Ovary (tissue), 9 donors: Measurements from ENCODE around the gene SMARCA4. TPM values are rescaled to one million over a fixed set of nuclear protein-coding genes. Genes with fewer than 3 reads are reported as not detected.

Source experiments
- DNase-seq, 5 donors: peaks; one replicate each; pipeline ENCODE4 v3.0.0-alpha.2; 2019 to 2020
- H3K27ac ChIP-seq, 2 donors: fragments of 200-600 bp; one replicate each; pipeline versions ENCODE4 v1.5.1 to v1.8.0; 2019 to 2022
- H3K27me3 ChIP-seq: fragments of 200-600 bp; one replicate; pipeline ENCODE4 v1.8.0; 2022
- H3K36me3 ChIP-seq: fragments of 200-600 bp; sonication (generic); one replicate; pipeline ENCODE4 v1.5.1; 2019
- H3K4me1 ChIP-seq: one replicate; pipeline ENCODE4 v1.8.1; 2013; ENCODE audit warnings: mild to moderate bottlenecking, moderate library complexity; ENCODE audit not compliant: insufficient read depth
- H3K4me3 ChIP-seq: fragments of 200-600 bp; sonication (generic); one replicate; pipeline ENCODE4 v1.5.1; 2017
- H3K9me3 ChIP-seq, 2 donors: fragments of 200-600 bp in 1 of 2; sonication (generic) in 1 of 2; one replicate each; pipeline versions ENCODE4 v1.5.1 to v1.8.1; 2013 to 2019; ENCODE audit warnings: mild to moderate bottlenecking in 1 of 2, moderate library complexity in 1 of 2
- EP300 ChIP-seq: sonication (generic); formaldehyde crosslinking; IDR thresholded peaks from one replicate; pipeline ENCODE4 v1.6.1; 2017; ENCODE audit warnings: antibody characterized with exemption
- POLR2A ChIP-seq: fragments of 450-650 bp; IDR thresholded peaks from one replicate; pipeline ENCODE4 v1.6.1; 2017; ENCODE audit warnings: antibody characterized with exemption, mild to moderate bottlenecking, moderate library complexity
- WGBS, 3 donors: extraction: QIAGEN DNeasy Blood & Tissue Kit in 1 of 3; methylation state at CpG; one replicate each; pipeline versions ENCODE4 v1.1.5 to v1.1.7; 2013 to 2017; 5-methylcytosine and 5-hydroxymethylcytosine counted together
- intact Hi-C, 4 donors: fragments of 100-400 bp; cut with DNase I; formaldehyde crosslinking; loops; one replicate each; pipeline versions ENCODE4 v1.11.0 to v1.15.1; 2022 to 2023
- polyA plus RNA-seq, 2 donors: library from polyadenylated mRNA; stranded (reverse); fragments of 200-250 nt in 1 of 2; fragments of 350-450 nt in 1 of 2; fragmentation: Illumina TruSeq in 1 of 2; extraction: RNeasy Lipid Tissue Mini Kit (QIAGEN cat#74804) in 1 of 2; gene quantifications; one replicate each; pipeline ENCODE4 v1.2.3, GENCODE V29; 2013 to 2014
- total RNA-seq, 7 donors: library from RNA; depleted of rRNA in 2 of 7; stranded (reverse); fragments of >200 nt in 2 of 7; fragmentation: NEBNext Ultra II Directional in 3 of 7; extraction: Animal tissue kit (Norgen Biotek cat#: 25700) in 3 of 7; gene quantifications; one replicate each; pipeline versions ENCODE4 v1.1.0 to v1.2.4, GENCODE V29; 2016 to 2023
- TF ChIP-seq, protein P1 (sequence below), 3 donors: fragments of 450-650 bp in 2 of 3; fragments of 200-600 bp in 1 of 3; IDR thresholded peaks; one replicate each; pipeline versions ENCODE4 v1.5.1 to v1.8.0; 2016 to 2022; ENCODE audit warnings: antibody characterized with exemption in 3 of 3, mild to moderate bottlenecking in 1 of 3
- donor health status: DM: no; HTN: no; CAD: no; lungs with moderate emphysema.
- donor health status: DM: no; HTN: no; CAD: no.
- donor health status: Bipolar disorder and iron deficiency.
- donor health status: DM: yes; HTN: yes; CAD: no.
- donor health status: DM: no; HTN: no; CAD: no.
- donor health status: DM: yes; HTN: yes; CAD: no.

The SMARCA4 gene
- total and polyA plus RNA-seq, 9 donors: 32.1 to 96.7 (median 68.3) TPM

- TF ChIP-seq POLR2A (no peak), EP300 (no peak)
- TF ChIP-seq, protein P1, sequence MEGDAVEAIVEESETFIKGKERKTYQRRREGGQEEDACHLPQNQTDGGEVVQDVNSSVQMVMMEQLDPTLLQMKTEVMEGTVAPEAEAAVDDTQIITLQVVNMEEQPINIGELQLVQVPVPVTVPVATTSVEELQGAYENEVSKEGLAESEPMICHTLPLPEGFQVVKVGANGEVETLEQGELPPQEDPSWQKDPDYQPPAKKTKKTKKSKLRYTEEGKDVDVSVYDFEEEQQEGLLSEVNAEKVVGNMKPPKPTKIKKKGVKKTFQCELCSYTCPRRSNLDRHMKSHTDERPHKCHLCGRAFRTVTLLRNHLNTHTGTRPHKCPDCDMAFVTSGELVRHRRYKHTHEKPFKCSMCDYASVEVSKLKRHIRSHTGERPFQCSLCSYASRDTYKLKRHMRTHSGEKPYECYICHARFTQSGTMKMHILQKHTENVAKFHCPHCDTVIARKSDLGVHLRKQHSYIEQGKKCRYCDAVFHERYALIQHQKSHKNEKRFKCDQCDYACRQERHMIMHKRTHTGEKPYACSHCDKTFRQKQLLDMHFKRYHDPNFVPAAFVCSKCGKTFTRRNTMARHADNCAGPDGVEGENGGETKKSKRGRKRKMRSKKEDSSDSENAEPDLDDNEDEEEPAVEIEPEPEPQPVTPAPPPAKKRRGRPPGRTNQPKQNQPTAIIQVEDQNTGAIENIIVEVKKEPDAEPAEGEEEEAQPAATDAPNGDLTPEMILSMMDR (IDR thresholded peaks at IDR 0.05): no peak
- intact Hi-C loops: no loop called here
- WGBS, 3 donors: 93 to 97% (median 95%) methylated on average over 8 to 9 of the region's 9 CpGs
- DNase-seq: no peak
- no peaks in the 10 kb centered on the region for H3K27me3 ChIP-seq
- no peak overlapping the region for H3K27ac ChIP-seq
- H3K9me3 ChIP-seq: no peaks in the 10 kb centered on the region
- no peak overlapping the region for H3K4me3 ChIP-seq
- no peaks in the 10 kb centered on the region for H3K4me1 ChIP-seq
- H3K36me3 ChIP-seq: no peaks in the 10 kb centered on the region
Measured at GRCh38 chr19:11010041-11010440, 49.2 kb downstream of the SMARCA4 start.

GRCh38 chr19:11012507-11012906 is 51.7 kb downstream of the SMARCA4 start:
- TF ChIP-seq EP300 (no peak), POLR2A (no peak)
- TF ChIP-seq, protein P1 (IDR thresholded peaks at IDR 0.05): no peak
- no peaks in the 10 kb centered on the region for H3K4me1 ChIP-seq
- H3K36me3 ChIP-seq: no peaks in the 10 kb centered on the region
- no peaks in the 10 kb centered on the region for H3K27me3 ChIP-seq
- no peak for DNase-seq
- intact Hi-C loops: no loop called here
- no peaks in the 10 kb centered on the region for H3K9me3 ChIP-seq
- 77 to 86% (median 78%) methylated on average over 12 of the region's 12 CpGs for WGBS, 3 donors
- no peak overlapping the region for H3K27ac ChIP-seq
- no peak overlapping the region for H3K4me3 ChIP-seq

DNA sequence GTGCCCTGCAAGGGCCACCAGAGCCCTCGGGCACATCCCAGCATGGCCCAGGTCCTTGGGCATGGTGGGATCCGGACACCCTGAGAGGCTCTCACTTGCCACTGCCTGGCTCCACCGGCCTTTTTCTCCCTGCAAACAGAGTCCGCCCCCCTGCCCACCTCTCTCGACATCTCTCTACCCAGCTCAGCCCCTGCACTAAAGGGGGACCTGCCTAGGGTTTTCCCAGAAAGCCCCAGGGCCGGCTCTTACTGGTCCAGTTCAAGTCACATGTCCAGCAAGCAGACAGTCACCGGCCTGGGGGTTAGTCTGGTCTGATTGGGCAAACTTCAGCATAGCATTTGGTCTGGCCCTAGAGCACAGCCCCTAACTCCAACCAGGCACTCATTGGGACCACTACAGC is 52.9 kb downstream of the SMARCA4 start:
- Histone ChIP-seq H3K27me3 (no peaks in the 10 kb centered on the region), H3K9me3 (no peaks in the 10 kb centered on the region), H3K27ac (no peak overlapping the region), H3K4me1 (no peaks in the 10 kb centered on the region), H3K4me3 (no peak overlapping the region), H3K36me3 (no peaks in the 10 kb centered on the region)
- DNase-seq: no peak
- TF ChIP-seq, protein P1 (IDR thresholded peaks at IDR 0.05): no peak
- TF ChIP-seq EP300 (no peak), POLR2A (no peak)
- 87 to 94% (median 92%) methylated on average over 7 of the region's 7 CpGs for WGBS, 3 donors
- intact Hi-C loops: no loop called here

DNA sequence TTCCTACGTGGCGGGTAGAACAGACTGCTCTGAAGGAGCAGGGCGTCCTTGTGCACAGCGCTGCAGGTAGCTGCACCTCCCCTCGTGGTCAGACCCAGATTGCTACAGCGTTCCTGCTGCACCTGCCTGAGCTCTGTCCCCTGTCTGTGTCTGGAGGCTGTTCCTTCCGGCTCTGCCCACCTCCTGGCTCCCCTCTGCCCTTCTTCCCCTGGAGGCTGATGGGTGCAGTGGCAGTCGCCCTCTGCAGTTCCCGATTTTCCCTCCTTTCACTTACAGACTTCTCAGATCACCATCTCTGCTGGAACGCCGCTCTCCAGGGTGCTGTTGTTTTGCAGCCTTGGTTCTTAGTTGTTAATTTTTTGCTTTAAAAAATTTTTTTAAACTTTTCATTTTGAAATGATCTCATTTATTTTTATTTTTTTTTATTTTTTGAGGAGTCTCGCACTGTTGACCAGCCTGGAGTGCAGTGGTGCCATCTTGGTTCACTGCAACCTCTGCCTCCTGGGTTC is 53.6 kb downstream of the SMARCA4 start:
- intact Hi-C loops: no loop called here
- DNase-seq: no peak
- WGBS, 3 donors: 82 to 87% (median 85%) methylated on average over 12 of the region's 12 CpGs
- H3K4me1 ChIP-seq: no peaks in the 10 kb centered on the region
- no peak overlapping the region for H3K4me3 ChIP-seq
- H3K36me3 ChIP-seq: no peaks in the 10 kb centered on the region
- no peak overlapping the region for H3K27ac ChIP-seq
- no peaks in the 10 kb centered on the region for H3K9me3 ChIP-seq
- no peak for TF ChIP-seq POLR2A
- no peak for TF ChIP-seq EP300
- TF ChIP-seq, protein P1 (IDR thresholded peaks at IDR 0.05): no peak
- no peaks in the 10 kb centered on the region for H3K27me3 ChIP-seq
